Raji (cell line): ENCODE data around the gene HECW1.

Source experiments
- POLR2A ChIP-seq: IDR thresholded peaks from 2 replicates; pipeline ENCODE4 v1.6.1; 2011; ENCODE audit warnings: low read depth, low read length, control low read depth; ENCODE audit not compliant: insufficient read depth

The HECW1 gene

GRCh38 chr7:43533801-43534479 is 421.5 kb downstream of the HECW1 start:
- TF ChIP-seq POLR2A: no peak

GRCh38 chr7:43535031-43535451 is 422.6 kb downstream of the HECW1 start:
- TF ChIP-seq POLR2A: no peak

GRCh38 chr7:43535810-43536585 is 423.6 kb downstream of the HECW1 start:
- TF ChIP-seq POLR2A: no peak

- TF ChIP-seq POLR2A: no peak
Observed at GRCh38 chr7:43536773-43537172, 424.3 kb downstream of the HECW1 start.

GRCh38 chr7:43537765-43538403 is 425.4 kb downstream of the HECW1 start:
- no peak for TF ChIP-seq POLR2A

- no peak for TF ChIP-seq POLR2A
Observed at GRCh38 chr7:43538404-43538771, 425.9 kb downstream of the HECW1 start.

- no peak for TF ChIP-seq POLR2A
Observed at GRCh38 chr7:43540471-43540870, 428.0 kb downstream of the HECW1 start.

GRCh38 chr7:43542716-43543115 is 430.3 kb downstream of the HECW1 start:
- TF ChIP-seq POLR2A: no peak

GRCh38 chr7:43546231-43546630 is 433.8 kb downstream of the HECW1 start:
- no peak for TF ChIP-seq POLR2A

- no peak for TF ChIP-seq POLR2A
Observed at GRCh38 chr7:43550427-43550826, 438.0 kb downstream of the HECW1 start.

- no peak for TF ChIP-seq POLR2A
Observed at GRCh38 chr7:43552122-43552521, 439.7 kb downstream of the HECW1 start.

GRCh38 chr7:43553999-43554398 is 441.6 kb downstream of the HECW1 start:
- no peak for TF ChIP-seq POLR2A

- TF ChIP-seq POLR2A: no peak
Observed at GRCh38 chr7:43554423-43554822, 442.0 kb downstream of the HECW1 start.

GRCh38 chr7:43557831-43558495 is 445.5 kb downstream of the HECW1 start:
- no peak for TF ChIP-seq POLR2A

- no peak for TF ChIP-seq POLR2A
Observed at GRCh38 chr7:43559171-43559945, 446.9 kb downstream of the HECW1 start.

- TF ChIP-seq POLR2A: no peak
Observed at GRCh38 chr7:43559946-43560335, 447.5 kb downstream of the HECW1 start.
